Prostate gland (tissue), 2 donors: ENCODE results near the gene PTPN14. TPM values are rescaled to one million over a fixed set of nuclear protein-coding genes. Genes with fewer than 3 reads are reported as not detected.

Experiments
- DNase-seq: peaks from one replicate; pipeline ENCODE4 v3.0.0-alpha.2; 2019; ENCODE audit warnings: low spot score
- H3K27ac ChIP-seq, 2 donors: fragments of 200-600 bp; sonication (generic); 2 replicates each; pipeline ENCODE4 v1.5.1; 2017 to 2019
- H3K27me3 ChIP-seq: fragments of 200-600 bp; sonication (generic); replicated peaks from 2 replicates; pipeline ENCODE4 v1.5.1; 2019; ENCODE audit not compliant: insufficient read depth
- H3K36me3 ChIP-seq, 2 donors: fragments of 200-600 bp; sonication (generic); 1 replicate in 1 of 2; 2 replicates in 1 of 2; pipeline versions ENCODE4 v1.5.1 to v1.8.1; 2017 to 2019
- H3K4me1 ChIP-seq: fragments of 200-600 bp; sonication (generic); replicated peaks from 2 replicates; pipeline ENCODE4 v1.5.1; 2019
- H3K4me3 ChIP-seq, 2 donors: fragments of 200-600 bp; sonication (generic); 2 replicates each; pipeline ENCODE4 v1.5.1; 2017 to 2019
- H3K9me3 ChIP-seq: fragments of 200-600 bp; sonication (generic); 2 replicates; pipeline ENCODE4 v1.5.1; 2017
- CTCF ChIP-seq, 4 experiments: fragments of 200-600 bp in 2 of 4; fragments of 450-650 bp in 2 of 4; sonication (generic) in 2 of 4; IDR thresholded peaks; 1 replicate in 3 of 4; 2 replicates in 1 of 4; pipeline ENCODE4 v1.5.1; 2016 to 2019; ENCODE audit warnings: antibody characterized with exemption in 4 of 4, mild to moderate bottlenecking in 2 of 4, moderate library complexity in 2 of 4
- POLR2A ChIP-seq: fragments of 450-650 bp; IDR thresholded peaks from one replicate; pipeline ENCODE4 v1.6.1; 2016; ENCODE audit warnings: antibody characterized with exemption, mild to moderate bottlenecking
- POLR2AphosphoS5 ChIP-seq: sonication (generic); formaldehyde crosslinking; IDR thresholded peaks from one replicate; pipeline ENCODE4 v1.6.1; 2017; ENCODE audit warnings: antibody characterized with exemption
- WGBS: methylation state at CpG from one replicate; pipeline ENCODE4 v1.1.5; 2018; 5-methylcytosine and 5-hydroxymethylcytosine counted together
- intact Hi-C: fragments of 100-400 bp; cut with DNase I; formaldehyde crosslinking; loops from one replicate; pipeline ENCODE4 v1.14.2; 2022
- total RNA-seq, 2 donors: library from RNA; depleted of rRNA; stranded (reverse); fragments of >200 nt; gene quantifications; one replicate each; pipeline ENCODE4 v1.1.0, GENCODE V29; 2016

The PTPN14 gene
- total RNA-seq, 2 donors from 2014 or later, result 36.6 to 54.0 TPM

- Histone ChIP-seq H3K27ac (no peak overlapping the region), H3K9me3 (no peaks in the 10 kb centered on the region), H3K36me3 (no peaks in the 10 kb centered on the region), H3K4me3 (no peak overlapping the region), H3K4me1 (no peaks in the 10 kb centered on the region), H3K27me3 (no peaks in the 10 kb centered on the region)
- TF ChIP-seq POLR2A, result no peak
- no peak for TF ChIP-seq POLR2AphosphoS5
- TF ChIP-seq CTCF (IDR thresholded peaks at IDR 0.05), result no peak
- WGBS, result 97% methylated on average over 3 of the region's 3 CpGs
- intact Hi-C loops, result no loop called here
- no peak for DNase-seq
These were observed 98.2 kb downstream of the PTPN14 start for GRCh38 chr1:214453109-214453722.

- Histone ChIP-seq H3K4me3 (no peak overlapping the region), H3K27me3 (no peaks in the 10 kb centered on the region), H3K36me3 (no peaks in the 10 kb centered on the region), H3K9me3 (no peaks in the 10 kb centered on the region), H3K4me1 (no peaks in the 10 kb centered on the region), H3K27ac (no peak overlapping the region)
- intact Hi-C loops, result no loop called here
- WGBS, result 87% methylated on average over 10 of the region's 10 CpGs
- no peak for DNase-seq
- TF ChIP-seq CTCF (IDR thresholded peaks at IDR 0.05) (no peak), POLR2AphosphoS5 (no peak)
These were observed 99.1 kb downstream of the PTPN14 start for GRCh38 chr1:214452152-214452784.

GRCh38 chr1:214451596-214451995 lies 99.8 kb downstream of the PTPN14 start:
- no peak overlapping the region for H3K4me3 ChIP-seq
- no peaks in the 10 kb centered on the region for H3K4me1 ChIP-seq
- H3K27ac ChIP-seq, result no peak overlapping the region
- DNase-seq, result no peak
- TF ChIP-seq CTCF (IDR thresholded peaks at IDR 0.05), result no peak
- no peak for TF ChIP-seq POLR2AphosphoS5
- TF ChIP-seq POLR2A, result no peak
- H3K36me3 ChIP-seq, result no peaks in the 10 kb centered on the region
- H3K9me3 ChIP-seq, result no peaks in the 10 kb centered on the region
- no peaks in the 10 kb centered on the region for H3K27me3 ChIP-seq
- intact Hi-C loops, result no loop called here
- WGBS, result 78% methylated on average over 4 of the region's 4 CpGs

GRCh38 chr1:214449371-214449770 lies 102.0 kb downstream of the PTPN14 start:
- intact Hi-C loops, result loop anchor here (10.0 kb wide), 1 partner anchor 45 kb away; no protein-coding TSS in a partner anchor

More at GRCh38 chr1:214449371-214449770, 102.0 kb downstream of the PTPN14 start:
- 80% methylated on average over 3 of the region's 3 CpGs for WGBS
- TF ChIP-seq POLR2AphosphoS5, result no peak
- TF ChIP-seq POLR2A, result no peak
- TF ChIP-seq CTCF (IDR thresholded peaks at IDR 0.05), result no peak
- no peaks in the 10 kb centered on the region for H3K36me3 ChIP-seq
- H3K27me3 ChIP-seq, result no peaks in the 10 kb centered on the region
- no peak overlapping the region for H3K4me3 ChIP-seq
- no peaks in the 10 kb centered on the region for H3K4me1 ChIP-seq
- H3K27ac ChIP-seq, result no peak overlapping the region
- DNase-seq, result no peak
- no peaks in the 10 kb centered on the region for H3K9me3 ChIP-seq
